Coronary artery (tissue), 2 donors: ENCODE data around the gene OLAH.
"Not testable (repeated sequence)": the region's sequence is repeated elsewhere in the genome, so short reads cannot be mapped to it uniquely, and the experiment has no call there.

ENCODE experiments used
- DNase-seq: peaks from one replicate; pipeline ENCODE4 v3.0.0-alpha.2; 2017; ENCODE audit warnings: low spot score
- H3K27ac ChIP-seq, 2 donors: fragments of 200-600 bp; sonication (generic); one replicate each; pipeline ENCODE4 v1.5.1; 2016 to 2019
- H3K4me3 ChIP-seq: fragments of 200-600 bp; sonication (generic); 2 replicates; pipeline ENCODE4 v1.5.1; 2016; ENCODE audit warnings: mild to moderate bottlenecking, moderate library complexity
- CTCF ChIP-seq: fragments of 200-600 bp; sonication (generic); IDR thresholded peaks from one replicate; pipeline ENCODE4 v1.5.1; 2019; ENCODE audit warnings: antibody characterized with exemption

OLAH gene

GRCh38 chr10:15043674-15044073 lies at the start of gene OLAH:
OLAH (plus strand) TSS chr10:15043943; CDS start chr10:15047289, 3,346 bp downstream.
- no peak for DNase-seq
- no peak within 1 kb of the TSS for H3K27ac ChIP-seq
- no peak for TF ChIP-seq CTCF
- no peak within 1 kb of the TSS for H3K4me3 ChIP-seq

DNA sequence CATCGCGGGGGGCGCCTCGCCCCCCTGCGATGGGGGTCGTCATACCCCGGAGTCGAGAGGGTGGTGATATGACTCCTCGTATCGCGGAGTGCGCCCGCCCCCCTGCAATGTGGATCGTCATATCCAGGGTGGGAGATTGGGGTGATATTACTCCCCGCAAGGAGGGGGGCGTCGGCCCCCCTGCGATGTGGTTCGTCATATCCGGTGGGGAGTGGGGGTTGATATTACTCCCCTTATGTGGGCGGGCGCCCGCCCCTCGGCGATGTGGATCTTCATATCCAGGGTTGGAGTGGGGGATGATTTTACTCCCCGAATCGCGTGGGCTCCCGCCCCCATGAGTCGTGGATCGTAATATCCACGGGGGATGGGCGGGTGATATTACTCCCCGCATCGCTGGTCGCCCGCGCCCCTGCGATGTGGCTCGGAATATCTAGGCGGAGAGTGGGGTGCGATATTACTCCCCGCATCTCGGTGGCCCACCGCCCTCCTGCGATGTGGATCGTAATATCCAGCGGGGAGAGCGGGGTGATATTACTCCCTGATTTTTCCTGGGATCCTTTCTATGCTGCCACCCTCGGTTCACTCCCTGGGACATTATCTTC lies 47.7 kb upstream of the OLAH start:
- Histone ChIP-seq H3K4me3 (no peak overlapping the region), H3K27ac (no peak overlapping the region)
- no peak for DNase-seq
- TF ChIP-seq CTCF = no peak

GRCh38 chr10:15013530-15013929 lies 30.2 kb upstream of the OLAH start:
- H3K27ac ChIP-seq, H3K4me3 ChIP-seq, DNase-seq: not testable (repeated sequence)

DNA sequence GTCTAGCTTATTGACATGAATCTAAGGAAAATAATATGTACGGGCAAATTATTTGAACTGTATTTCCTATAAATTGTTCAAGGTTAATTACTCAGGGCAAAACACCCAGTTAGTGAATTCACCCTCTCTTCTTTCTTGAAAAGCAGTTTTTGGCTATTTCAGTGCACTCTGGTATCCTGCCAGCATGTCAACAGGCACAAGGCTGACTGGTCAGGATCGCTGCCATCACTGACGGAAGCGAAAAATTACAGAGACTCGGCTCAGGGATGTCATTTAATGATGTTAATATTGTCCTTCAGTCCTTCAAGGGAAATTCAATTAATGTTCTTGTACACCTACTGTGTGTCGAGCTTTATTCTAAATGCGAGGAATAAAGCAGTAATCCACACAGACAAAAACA lies 28.3 kb upstream of the OLAH start:
- TF ChIP-seq CTCF = no peak
- no peak for DNase-seq
- no peak overlapping the region for H3K27ac ChIP-seq
- no peak overlapping the region for H3K4me3 ChIP-seq

GRCh38 chr10:15020966-15021365 lies 22.8 kb upstream of the OLAH start:
- not testable (repeated sequence) for H3K27ac ChIP-seq, DNase-seq, H3K4me3 ChIP-seq

- not testable (repeated sequence) for H3K27ac ChIP-seq, DNase-seq, H3K4me3 ChIP-seq
These were observed 20.7 kb upstream of the OLAH start for GRCh38 chr10:15023079-15023478.

DNA sequence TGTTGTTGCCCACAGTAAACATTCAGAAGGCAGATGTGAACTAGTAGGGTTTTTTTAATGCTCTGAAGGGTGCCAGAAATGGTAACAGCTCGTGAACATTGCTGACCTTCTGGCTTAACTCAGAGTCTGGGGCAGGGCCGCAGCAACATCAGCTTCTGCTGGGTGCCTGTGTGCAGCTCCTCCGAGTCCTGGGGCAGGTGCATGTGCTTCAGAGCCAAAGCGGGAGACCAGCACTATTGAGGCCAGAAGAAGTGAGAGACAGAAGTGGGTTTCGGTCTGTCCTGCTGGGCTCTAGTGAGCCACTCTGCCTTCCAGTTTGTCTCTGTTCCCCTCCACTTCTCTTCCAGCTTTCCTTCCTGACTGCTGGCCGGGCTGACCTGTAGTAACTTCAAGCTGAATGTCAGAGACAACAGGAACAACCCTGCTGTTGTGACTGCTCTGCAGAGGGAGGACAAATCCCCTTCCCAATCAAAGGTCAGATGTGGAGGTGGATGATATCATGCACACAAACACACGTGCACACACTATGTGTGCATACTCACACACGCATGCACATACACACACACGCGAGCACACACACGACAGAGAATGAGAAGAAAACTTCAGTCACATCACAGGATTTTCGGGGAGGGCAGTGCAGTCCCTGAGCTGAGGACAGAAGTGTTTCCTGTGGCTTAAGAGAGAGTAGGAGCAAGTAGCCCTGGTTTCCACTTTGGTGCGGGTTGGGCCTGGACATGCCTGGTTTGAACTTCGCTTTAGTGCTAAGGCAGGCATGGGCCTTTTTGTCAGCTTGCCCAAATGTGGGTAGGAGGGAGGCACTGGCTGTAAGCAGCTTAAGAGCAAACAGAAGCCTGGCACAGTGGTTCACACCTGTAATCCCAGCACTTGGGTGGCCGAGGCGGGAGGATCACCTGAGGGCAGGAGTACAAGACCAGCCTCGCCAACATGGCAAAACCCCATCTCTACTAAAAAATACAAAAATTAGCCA lies 19.4 kb upstream of the OLAH start:
- DNase-seq, H3K27ac ChIP-seq: not testable (repeated sequence)

DNA sequence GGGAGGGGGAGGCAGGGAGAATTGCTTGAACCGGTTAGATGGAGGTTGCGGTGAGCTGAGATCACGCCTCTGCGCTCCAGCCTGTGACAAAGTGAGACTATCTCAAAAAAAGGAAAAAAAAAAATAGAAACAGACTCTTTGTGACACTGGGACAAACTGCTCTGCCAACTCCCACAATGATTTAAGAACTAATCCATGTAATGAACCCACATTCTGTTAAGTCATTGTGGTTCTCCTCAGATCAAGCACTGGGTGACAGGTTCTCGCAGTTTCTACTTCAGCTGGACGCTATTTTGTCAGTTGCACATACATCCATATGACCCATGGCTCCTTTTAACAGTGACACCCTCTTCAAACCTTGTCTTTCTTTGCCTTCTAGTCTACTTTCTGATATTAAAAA lies 18.7 kb upstream of the OLAH start:
- DNase-seq, H3K27ac ChIP-seq, H3K4me3 ChIP-seq: not testable (repeated sequence)

More for the DNA sequence above, 19.4 kb upstream of the OLAH start:
- H3K4me3 ChIP-seq = not testable (repeated sequence)

DNA sequence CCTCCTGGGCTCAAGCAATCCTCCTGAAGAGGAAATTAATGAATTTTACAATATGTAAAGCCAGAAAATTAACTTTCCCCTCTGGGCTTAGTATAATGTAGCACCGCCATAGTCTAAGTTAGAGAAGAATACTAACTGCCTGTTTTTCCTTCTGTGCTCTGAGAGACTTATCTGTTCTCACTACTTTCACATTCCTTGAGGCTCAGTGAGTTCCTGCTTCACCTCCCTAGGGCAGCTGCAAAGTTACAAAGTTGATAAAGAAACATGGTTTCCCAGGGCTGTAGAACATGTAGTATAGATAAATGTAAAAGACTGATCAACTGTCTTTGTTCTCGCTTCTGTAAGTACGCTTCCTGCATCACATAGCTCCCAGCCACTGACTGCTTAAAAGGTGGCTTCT lies 16.0 kb upstream of the OLAH start:
- no peak overlapping the region for H3K4me3 ChIP-seq
- no peak for DNase-seq
- H3K27ac ChIP-seq = no peak overlapping the region
- no peak for TF ChIP-seq CTCF
